ENCODE results near the gene ABCC8.

DNA sequence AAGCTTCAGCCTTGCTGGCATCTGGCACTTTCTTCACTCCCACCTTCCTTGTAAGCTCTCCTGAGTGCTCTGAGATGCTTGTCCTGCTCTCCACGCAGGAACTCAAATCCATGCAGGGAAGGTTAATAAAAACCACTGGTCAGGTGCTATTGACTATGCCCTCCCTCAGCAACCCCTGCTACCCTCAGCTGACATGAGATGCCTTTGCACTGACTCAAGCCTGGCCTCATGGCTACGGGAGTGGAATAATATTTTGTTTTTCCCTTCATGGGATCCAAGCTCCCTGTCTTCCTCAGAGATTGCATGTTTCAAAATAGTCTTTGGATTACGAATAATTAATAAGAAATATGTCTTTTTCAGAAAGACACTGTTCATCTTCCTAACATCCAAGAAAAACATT, 31.7 kb upstream of the ABCC8 start:
- TF ChIP-seq ZC3H10 (CRISPR knock-in tag; IDR thresholded peaks at IDR 0.05) (no peak), GLIS3 (CRISPR knock-in tag; IDR thresholded peaks at IDR 0.05) (no peak), ZFP3 (CRISPR knock-in tag; IDR thresholded peaks at IDR 0.05) (no peak), OSR1 (CRISPR knock-in tag; IDR thresholded peaks at IDR 0.05) (no peak), ZFP30 (CRISPR knock-in tag; IDR thresholded peaks at IDR 0.05) (no peak), ARNTL (CRISPR knock-in tag; IDR thresholded peaks at IDR 0.05; ENCODE audit: borderline replicate concordance, low read depth) (no peak)
- TF ChIP-seq, protein P1, sequence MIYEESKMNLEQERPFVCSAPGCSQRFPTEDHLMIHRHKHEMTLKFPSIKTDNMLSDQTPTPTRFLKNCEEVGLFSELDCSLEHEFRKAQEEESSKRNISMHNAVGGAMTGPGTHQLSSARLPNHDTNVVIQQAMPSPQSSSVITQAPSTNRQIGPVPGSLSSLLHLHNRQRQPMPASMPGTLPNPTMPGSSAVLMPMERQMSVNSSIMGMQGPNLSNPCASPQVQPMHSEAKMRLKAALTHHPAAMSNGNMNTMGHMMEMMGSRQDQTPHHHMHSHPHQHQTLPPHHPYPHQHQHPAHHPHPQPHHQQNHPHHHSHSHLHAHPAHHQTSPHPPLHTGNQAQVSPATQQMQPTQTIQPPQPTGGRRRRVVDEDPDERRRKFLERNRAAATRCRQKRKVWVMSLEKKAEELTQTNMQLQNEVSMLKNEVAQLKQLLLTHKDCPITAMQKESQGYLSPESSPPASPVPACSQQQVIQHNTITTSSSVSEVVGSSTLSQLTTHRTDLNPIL (CRISPR knock-in tag; IDR thresholded peaks at IDR 0.05; ENCODE audit: low read depth) = no peak

Data from SK-N-SH treated with all-trans-retinoic acid at 6 μM for 48 hours (cell line).